Measurements from ENCODE around the gene SMG6. TPM values are rescaled to one million over a fixed set of nuclear protein-coding genes. Genes with fewer than 3 reads are reported as not detected.

SMG6 gene
- total RNA-seq, 1 donor = 42.7 TPM

DNA sequence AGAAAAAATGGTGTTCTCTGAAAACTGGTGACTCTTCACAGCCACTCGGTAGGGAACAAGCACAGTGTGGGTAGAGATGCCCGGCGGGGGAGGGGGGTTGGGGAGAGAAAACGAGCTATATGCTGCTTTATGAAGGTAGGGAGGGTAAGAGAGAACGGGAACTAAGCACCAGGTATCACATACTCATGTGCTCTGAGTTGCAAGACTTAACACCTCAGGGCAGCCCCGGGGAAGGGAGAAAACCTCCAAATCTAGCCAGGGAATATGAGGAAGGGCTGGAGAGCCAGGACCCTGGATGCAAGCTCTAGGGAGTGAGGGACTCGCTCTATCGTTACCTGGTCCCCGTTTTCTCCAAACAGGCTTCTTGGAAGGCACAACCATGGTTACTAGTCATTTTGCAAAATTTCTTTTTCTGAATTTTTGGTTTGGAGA is 213.4 kb downstream of the SMG6 start:
- no peaks in the 10 kb centered on the region for H3K27me3 ChIP-seq (ENCODE audit: insufficient read depth, low read length)
- peaks cover 39% of the 10 kb centered on the region for H3K4me1 ChIP-seq (ENCODE audit: insufficient read depth, low read length)
- H3K79me2 ChIP-seq (ENCODE audit: insufficient read depth, low read length) = no peaks in the 10 kb centered on the region
- H3K27ac ChIP-seq (ENCODE audit: low read depth, low read length) = peak overlapping the region; percentile 89
- peaks cover 3% of the 10 kb centered on the region for H3K36me3 ChIP-seq (ENCODE audit: insufficient read depth, low read length)
- no peaks in the 10 kb centered on the region for H4K20me1 ChIP-seq (ENCODE audit: insufficient read depth, low read length)
- no peak for DNase-seq (ENCODE audit: insufficient read length, low spot score, missing footprints)
- peak overlapping the region; percentile 59 for H3K4me3 ChIP-seq (ENCODE audit: insufficient read depth, low read length)
- no peak overlapping the region for H2AFZ ChIP-seq (ENCODE audit: low read length)
- H3K4me2 ChIP-seq (ENCODE audit: insufficient read depth, low read length) = peak overlapping the region; percentile 82
- H3K9me3 ChIP-seq (ENCODE audit: low read depth, low read length) = no peaks in the 10 kb centered on the region
- TF ChIP-seq, protein P1, sequence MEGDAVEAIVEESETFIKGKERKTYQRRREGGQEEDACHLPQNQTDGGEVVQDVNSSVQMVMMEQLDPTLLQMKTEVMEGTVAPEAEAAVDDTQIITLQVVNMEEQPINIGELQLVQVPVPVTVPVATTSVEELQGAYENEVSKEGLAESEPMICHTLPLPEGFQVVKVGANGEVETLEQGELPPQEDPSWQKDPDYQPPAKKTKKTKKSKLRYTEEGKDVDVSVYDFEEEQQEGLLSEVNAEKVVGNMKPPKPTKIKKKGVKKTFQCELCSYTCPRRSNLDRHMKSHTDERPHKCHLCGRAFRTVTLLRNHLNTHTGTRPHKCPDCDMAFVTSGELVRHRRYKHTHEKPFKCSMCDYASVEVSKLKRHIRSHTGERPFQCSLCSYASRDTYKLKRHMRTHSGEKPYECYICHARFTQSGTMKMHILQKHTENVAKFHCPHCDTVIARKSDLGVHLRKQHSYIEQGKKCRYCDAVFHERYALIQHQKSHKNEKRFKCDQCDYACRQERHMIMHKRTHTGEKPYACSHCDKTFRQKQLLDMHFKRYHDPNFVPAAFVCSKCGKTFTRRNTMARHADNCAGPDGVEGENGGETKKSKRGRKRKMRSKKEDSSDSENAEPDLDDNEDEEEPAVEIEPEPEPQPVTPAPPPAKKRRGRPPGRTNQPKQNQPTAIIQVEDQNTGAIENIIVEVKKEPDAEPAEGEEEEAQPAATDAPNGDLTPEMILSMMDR (IDR thresholded peaks at IDR 0.05; ENCODE audit: extremely low read depth, low read depth, low read length) = no peak

DNA sequence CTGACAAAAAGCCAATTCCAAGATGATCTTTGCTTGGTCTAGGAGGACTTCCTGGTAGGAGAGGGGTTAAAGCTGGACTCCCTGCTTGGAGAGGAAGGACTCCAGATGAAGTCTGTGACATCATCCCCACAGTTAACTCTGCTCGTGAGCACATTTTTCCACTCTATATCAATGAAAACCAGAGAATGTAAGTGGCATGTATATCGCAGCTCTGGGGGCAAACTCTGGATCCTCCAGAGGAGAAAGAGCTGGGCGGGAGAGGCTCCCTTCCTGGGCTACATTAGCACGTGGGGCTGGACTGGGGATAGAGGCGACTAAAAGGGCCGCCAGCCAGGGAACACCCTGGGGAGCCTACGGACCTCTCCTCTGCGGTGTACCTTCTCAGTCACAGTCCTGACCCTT is 214.6 kb downstream of the SMG6 start:
- peaks cover 49% of the 10 kb centered on the region for H3K4me1 ChIP-seq (ENCODE audit: insufficient read depth, low read length)

DNA sequence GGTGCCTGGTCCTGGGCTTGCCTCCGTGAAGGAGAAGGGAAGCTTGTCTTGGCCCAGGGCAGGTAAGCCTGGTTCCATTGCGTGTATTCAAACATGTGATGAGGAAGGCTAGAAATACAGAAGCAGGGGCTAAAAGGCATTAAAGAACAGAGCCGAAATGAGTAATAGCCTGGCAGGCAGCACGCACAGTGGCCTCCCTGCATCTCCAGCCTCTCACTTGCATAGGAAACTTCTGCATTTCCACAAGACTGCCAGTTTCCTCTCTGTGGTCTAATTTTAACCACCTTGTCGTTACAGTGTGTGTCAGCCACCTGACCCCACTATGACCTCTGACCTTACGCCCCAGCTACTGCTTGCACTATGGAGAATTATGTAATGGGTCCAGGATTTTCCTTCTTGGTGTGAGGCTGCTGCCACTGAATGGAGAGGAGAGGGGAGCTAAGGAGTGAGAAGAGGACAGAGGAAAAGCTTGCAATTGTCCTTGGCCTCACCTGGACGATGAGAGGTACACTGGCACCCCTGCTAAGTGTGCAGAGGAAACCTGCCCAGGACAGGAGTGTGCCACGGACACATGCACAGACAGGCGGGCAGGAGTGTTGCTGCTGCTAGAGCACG is 215.9 kb downstream of the SMG6 start:
- peak overlapping the region; percentile 1 for H3K27ac ChIP-seq (ENCODE audit: low read depth, low read length)
- H3K4me1 ChIP-seq (ENCODE audit: insufficient read depth, low read length) = peaks cover 49% of the 10 kb centered on the region

More for the DNA sequence above, 214.6 kb downstream of the SMG6 start:
- TF ChIP-seq, protein P1 (IDR thresholded peaks at IDR 0.05; ENCODE audit: extremely low read depth, low read depth, low read length) = no peak
- Histone ChIP-seq H2AFZ (ENCODE audit: low read length) (peak overlapping the region; percentile 1), H4K20me1 (ENCODE audit: insufficient read depth, low read length) (no peaks in the 10 kb centered on the region), H3K27me3 (ENCODE audit: insufficient read depth, low read length) (no peaks in the 10 kb centered on the region), H3K4me2 (ENCODE audit: insufficient read depth, low read length) (peak overlapping the region; percentile 82), H3K27ac (ENCODE audit: low read depth, low read length) (peak overlapping the region; percentile 89), H3K4me3 (ENCODE audit: insufficient read depth, low read length) (peak overlapping the region; percentile 59), H3K36me3 (ENCODE audit: insufficient read depth, low read length) (peaks cover 3% of the 10 kb centered on the region), H3K79me2 (ENCODE audit: insufficient read depth, low read length) (no peaks in the 10 kb centered on the region), H3K9me3 (ENCODE audit: low read depth, low read length) (no peaks in the 10 kb centered on the region)
- peak; percentile 75 for DNase-seq (ENCODE audit: insufficient read length, low spot score, missing footprints)

DNA sequence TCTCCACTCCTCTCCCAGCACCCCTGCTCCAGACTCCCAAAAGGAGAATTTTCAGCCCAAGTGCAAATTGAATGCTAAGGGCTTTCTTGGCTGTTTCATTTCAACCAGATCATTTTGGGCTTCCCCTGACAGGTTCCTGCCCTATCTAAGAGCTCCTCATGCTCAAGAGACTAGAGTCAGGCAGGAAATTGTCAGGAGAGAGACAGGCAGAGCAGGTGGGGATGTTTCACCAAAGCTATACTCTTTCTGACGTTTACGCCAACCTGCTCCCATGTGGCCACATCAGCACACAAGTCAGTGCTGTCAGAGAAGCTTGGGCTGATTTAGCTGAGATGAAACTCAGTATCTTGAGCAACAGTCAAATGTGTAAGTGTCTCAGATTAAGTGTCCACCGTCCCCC is 217.3 kb downstream of the SMG6 start:
- Histone ChIP-seq H3K36me3 (ENCODE audit: insufficient read depth, low read length) (peaks cover 14% of the 10 kb centered on the region), H3K27me3 (ENCODE audit: insufficient read depth, low read length) (no peaks in the 10 kb centered on the region), H4K20me1 (ENCODE audit: insufficient read depth, low read length) (no peaks in the 10 kb centered on the region), H3K4me2 (ENCODE audit: insufficient read depth, low read length) (no peak overlapping the region), H3K9me3 (ENCODE audit: low read depth, low read length) (no peaks in the 10 kb centered on the region), H3K4me1 (ENCODE audit: insufficient read depth, low read length) (peaks cover 59% of the 10 kb centered on the region), H2AFZ (ENCODE audit: low read length) (no peak overlapping the region), H3K4me3 (ENCODE audit: insufficient read depth, low read length) (no peak overlapping the region), H3K27ac (ENCODE audit: low read depth, low read length) (peak overlapping the region; percentile 11), H3K79me2 (ENCODE audit: insufficient read depth, low read length) (no peaks in the 10 kb centered on the region)
- no peak for DNase-seq (ENCODE audit: insufficient read length, low spot score, missing footprints)
- TF ChIP-seq, protein P1 (IDR thresholded peaks at IDR 0.05; ENCODE audit: extremely low read depth, low read depth, low read length) = no peak

More for the DNA sequence above, 215.9 kb downstream of the SMG6 start:
- Histone ChIP-seq H3K4me3 (ENCODE audit: insufficient read depth, low read length) (no peak overlapping the region), H3K9me3 (ENCODE audit: low read depth, low read length) (no peaks in the 10 kb centered on the region), H3K36me3 (ENCODE audit: insufficient read depth, low read length) (peaks cover 8% of the 10 kb centered on the region), H3K27me3 (ENCODE audit: insufficient read depth, low read length) (no peaks in the 10 kb centered on the region), H3K4me2 (ENCODE audit: insufficient read depth, low read length) (no peak overlapping the region), H4K20me1 (ENCODE audit: insufficient read depth, low read length) (no peaks in the 10 kb centered on the region), H3K79me2 (ENCODE audit: insufficient read depth, low read length) (no peaks in the 10 kb centered on the region), H2AFZ (ENCODE audit: low read length) (no peak overlapping the region)
- TF ChIP-seq, protein P1 (IDR thresholded peaks at IDR 0.05; ENCODE audit: extremely low read depth, low read depth, low read length) = no peak
- DNase-seq (ENCODE audit: insufficient read length, low spot score, missing footprints) = no peak

Measured in osteoblast (primary cell).